Calu3 (cell line): ENCODE results near the gene EPX. TPM values are rescaled to one million over a fixed set of nuclear protein-coding genes. Genes with fewer than 3 reads are reported as not detected.

ENCODE experiments used
- BruUV-seq: library from RNA; stranded (reverse); fragments of 400-500 nt; replicated peaks from 2 replicates; lab custom pipeline; 2021; lab: Mats Ljungman, UMichigan
- CTCF ChIA-PET: fragments of 300-600 bp; sonication (Branson Sonifier 250); formaldehyde crosslinking; loops from one replicate; lab custom pipeline; 2022; ENCODE audit warnings: antibody characterized with exemption; lab: Charles Lee
- DNase-seq: peaks from one replicate; pipeline ENCODE4 v3.0.0; 2022
- H3K27ac Mint-ChIP-seq: one replicate; pipeline ENCODE4 v1.8.0; 2022; ENCODE audit warnings: mixed read lengths; ENCODE audit not compliant: unreplicated experiment
- H3K27me3 Mint-ChIP-seq: one replicate; pipeline ENCODE4 v1.8.0; 2022; ENCODE audit warnings: mixed read lengths; ENCODE audit not compliant: unreplicated experiment
- H3K36me3 Mint-ChIP-seq: one replicate; pipeline ENCODE4 v1.8.0; 2022; ENCODE audit warnings: mild to moderate bottlenecking, moderate library complexity, mixed read lengths; ENCODE audit not compliant: insufficient read depth, unreplicated experiment
- H3K4me1 Mint-ChIP-seq: one replicate; pipeline ENCODE4 v1.8.0; 2022; ENCODE audit warnings: mild to moderate bottlenecking, low read depth, mixed read lengths; ENCODE audit not compliant: unreplicated experiment
- H3K4me3 Mint-ChIP-seq: one replicate; pipeline ENCODE4 v1.8.0; 2022; ENCODE audit warnings: mild to moderate bottlenecking, low read depth, moderate library complexity, mixed read lengths; ENCODE audit not compliant: unreplicated experiment
- H3K9me3 Mint-ChIP-seq: one replicate; pipeline ENCODE4 v1.8.0; 2022; ENCODE audit warnings: low read depth, mixed read lengths; ENCODE audit not compliant: unreplicated experiment
- CTCF ChIP-seq: fragments of 200-600 bp; IDR thresholded peaks from one replicate; pipeline ENCODE4 v1.8.0; 2022; ENCODE audit warnings: antibody characterized with exemption; ENCODE audit not compliant: unreplicated experiment
- intact Hi-C: fragments of 100-400 bp; cut with micrococcal nuclease; formaldehyde crosslinking; loops from one replicate; pipeline ENCODE4 v1.10.0; 2022; ENCODE audit not compliant: unreplicated experiment
- total RNA-seq: library from RNA; stranded (reverse); gene quantifications from 2 replicates; pipeline ENCODE4 v1.2.3, GENCODE V29; 2022

The EPX gene
- total RNA-seq, 1 experiment from 2014 or later: not detected

GRCh38 chr17:58207451-58207850 is 14.9 kb downstream of the EPX start:
- H3K27ac Mint-ChIP-seq: no peak overlapping the region
- no peak for TF ChIP-seq CTCF
- H3K9me3 Mint-ChIP-seq: no peaks in the 10 kb centered on the region
- no peaks in the 10 kb centered on the region for H3K36me3 Mint-ChIP-seq
- H3K4me1 Mint-ChIP-seq: no peaks in the 10 kb centered on the region
- intact Hi-C loops: no loop called here
- no peak for DNase-seq
- H3K27me3 Mint-ChIP-seq: no peaks in the 10 kb centered on the region
- CTCF ChIA-PET: no interaction called here
- BruUV-seq: no TSS peak
- H3K4me3 Mint-ChIP-seq: no peak overlapping the region

GRCh38 chr17:58208344-58208743 is 15.8 kb downstream of the EPX start:
- no peaks in the 10 kb centered on the region for H3K9me3 Mint-ChIP-seq
- no peaks in the 10 kb centered on the region for H3K4me1 Mint-ChIP-seq
- BruUV-seq: no TSS peak
- no peak overlapping the region for H3K27ac Mint-ChIP-seq
- CTCF ChIA-PET: no interaction called here
- intact Hi-C loops: no loop called here
- H3K4me3 Mint-ChIP-seq: no peak overlapping the region
- DNase-seq: no peak
- no peak for TF ChIP-seq CTCF
- H3K36me3 Mint-ChIP-seq: no peaks in the 10 kb centered on the region
- no peaks in the 10 kb centered on the region for H3K27me3 Mint-ChIP-seq

- H3K27me3 Mint-ChIP-seq: no peaks in the 10 kb centered on the region
- H3K27ac Mint-ChIP-seq: no peak overlapping the region
- no peaks in the 10 kb centered on the region for H3K4me1 Mint-ChIP-seq
- BruUV-seq: no TSS peak
- H3K36me3 Mint-ChIP-seq: no peaks in the 10 kb centered on the region
- H3K9me3 Mint-ChIP-seq: no peaks in the 10 kb centered on the region
- DNase-seq: no peak
- H3K4me3 Mint-ChIP-seq: no peak overlapping the region
- TF ChIP-seq CTCF: no peak
- CTCF ChIA-PET: no interaction called here
- intact Hi-C loops: no loop called here
These were observed 18.4 kb downstream of the EPX start for GRCh38 chr17:58210922-58211321.

GRCh38 chr17:58215685-58216084 is 23.2 kb downstream of the EPX start:
- Mint-ChIP-seq H3K27me3 (no peaks in the 10 kb centered on the region), H3K36me3 (peaks cover 13% of the 10 kb centered on the region), H3K9me3 (no peaks in the 10 kb centered on the region), H3K4me3 (no peak overlapping the region), H3K4me1 (no peaks in the 10 kb centered on the region), H3K27ac (no peak overlapping the region)
- DNase-seq: no peak
- CTCF ChIA-PET: no interaction called here
- BruUV-seq: no TSS peak
- no peak for TF ChIP-seq CTCF
- intact Hi-C loops: no loop called here
